T-helper 2 cell (primary cell): ENCODE data around the gene KIF20B.
"Not testable (repeated sequence)": the region's sequence is repeated elsewhere in the genome, so short reads cannot be mapped to it uniquely, and the experiment has no call there.

Source experiments
- DNase-seq, 5 experiments: peaks; one replicate each; pipeline versions ENCODE4 v3.0.0 to v3.0.0-alpha.2; 2012 to 2022

The KIF20B gene

DNA sequence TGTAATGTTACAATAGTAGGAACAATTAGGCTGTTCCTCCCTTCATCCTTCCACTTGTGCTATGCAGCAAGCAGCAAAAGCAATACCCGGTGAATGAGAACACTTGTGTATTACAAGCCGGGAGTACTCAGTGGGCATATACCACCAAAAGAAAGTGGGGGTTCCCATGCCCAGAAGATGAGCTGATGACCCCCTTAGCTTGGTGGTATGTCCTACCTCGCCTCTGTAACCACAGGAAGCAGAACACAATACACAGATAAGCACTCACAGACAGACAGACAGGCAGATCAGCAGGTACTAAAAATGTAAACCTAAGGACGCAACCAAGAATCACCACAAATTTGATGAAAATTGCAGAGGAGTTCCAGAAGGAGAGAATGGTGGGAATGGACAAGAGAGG is 15.5 kb upstream of the KIF20B start:
- peak in 1 of 5 experiments; percentile 12 for DNase-seq

DNA sequence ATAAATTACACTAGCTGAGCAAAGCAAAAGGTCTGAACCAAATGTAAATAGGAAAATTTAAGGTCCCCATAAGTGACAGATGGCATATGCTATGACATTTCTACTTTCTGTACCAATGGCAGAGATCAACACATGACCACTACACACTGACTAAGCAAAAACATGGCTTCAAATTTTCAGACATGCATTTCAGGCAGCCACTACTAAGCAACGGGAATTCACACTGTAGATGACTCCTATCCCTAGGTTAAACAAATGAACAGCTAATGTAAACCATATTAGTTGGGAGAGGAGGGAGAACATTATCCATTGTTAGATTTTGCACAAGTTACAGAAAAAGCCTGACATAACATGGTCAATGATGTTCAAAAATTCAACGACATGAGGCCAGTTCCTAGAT is 11.4 kb upstream of the KIF20B start:
- DNase-seq, result no peak

DNA sequence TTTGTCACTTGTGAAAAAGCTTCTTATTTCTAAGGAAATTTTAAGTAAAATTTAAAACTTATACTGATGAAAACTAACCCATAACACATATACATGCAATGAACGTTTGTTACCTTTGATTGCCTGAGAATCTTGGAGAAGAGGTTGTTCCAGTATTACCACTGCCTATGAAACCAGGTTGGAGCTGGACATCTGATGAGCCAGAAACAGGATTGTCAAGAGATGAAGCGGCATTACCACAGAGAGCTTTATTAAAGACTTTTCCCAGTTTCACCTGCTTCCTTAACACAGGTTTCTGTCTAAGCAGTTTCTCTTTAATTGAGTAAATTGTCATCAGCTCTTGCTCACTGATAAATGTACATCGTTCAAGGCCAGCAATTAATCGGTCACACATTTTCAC is 9.0 kb upstream of the KIF20B start:
- no peak for DNase-seq

DNA sequence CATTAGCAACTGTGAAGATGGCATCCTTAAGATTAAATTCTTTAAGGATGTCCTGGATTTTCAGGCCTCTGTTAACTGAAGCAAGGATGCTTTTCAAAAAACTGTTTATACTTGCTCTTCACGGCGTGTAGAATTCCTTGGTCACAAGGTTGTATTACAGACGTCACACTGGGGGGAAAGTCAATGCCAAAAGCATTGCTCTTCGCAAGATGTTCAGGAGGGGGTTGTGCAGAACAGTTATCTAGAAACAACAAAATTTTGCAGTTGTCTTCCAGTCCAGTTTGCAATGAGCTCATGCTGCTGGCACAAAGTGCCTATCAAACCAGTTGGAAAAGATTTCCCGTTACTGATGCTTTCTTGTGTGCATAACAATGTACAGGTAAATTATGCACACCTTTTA is 8.2 kb upstream of the KIF20B start:
- DNase-seq, result no peak

DNA sequence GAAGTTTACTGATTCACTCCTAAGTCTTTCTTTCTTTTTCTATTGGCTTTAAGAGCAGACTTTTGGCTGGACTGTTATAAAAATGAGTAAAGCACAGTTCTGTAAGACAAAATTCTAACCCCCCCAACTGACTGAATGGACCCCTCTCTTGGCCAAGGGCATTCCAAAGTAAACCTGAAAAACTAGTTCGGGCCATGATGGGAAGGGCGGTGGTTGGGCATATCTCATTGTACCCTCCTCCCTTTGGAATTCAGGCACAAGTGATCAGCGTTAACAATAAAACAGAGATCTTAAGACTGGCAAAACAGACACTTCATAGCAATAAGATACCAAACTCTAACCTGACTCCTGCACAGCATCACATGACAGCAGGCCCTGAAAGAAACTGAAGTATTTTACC is 6.1 kb upstream of the KIF20B start:
- no peak for DNase-seq

DNA sequence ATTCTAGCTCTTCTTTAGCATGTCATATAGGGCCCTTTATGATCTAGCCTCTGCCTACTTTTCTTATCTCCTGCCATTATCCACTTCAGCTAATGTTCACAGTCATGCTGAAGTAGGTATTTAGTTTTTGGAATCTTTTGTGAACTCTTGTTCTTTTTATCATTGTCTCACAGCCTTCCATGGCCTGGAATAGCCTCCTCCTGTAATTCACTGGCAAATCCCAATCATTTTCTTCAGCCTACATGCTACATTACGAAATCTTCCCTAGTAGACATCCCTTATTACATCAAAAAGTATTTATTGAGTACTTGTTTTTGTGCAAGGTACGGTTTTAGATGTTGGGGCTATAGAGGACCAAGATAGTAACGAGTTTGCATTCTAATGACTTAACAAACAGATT is 3.4 kb upstream of the KIF20B start:
- DNase-seq, result no peak

DNA sequence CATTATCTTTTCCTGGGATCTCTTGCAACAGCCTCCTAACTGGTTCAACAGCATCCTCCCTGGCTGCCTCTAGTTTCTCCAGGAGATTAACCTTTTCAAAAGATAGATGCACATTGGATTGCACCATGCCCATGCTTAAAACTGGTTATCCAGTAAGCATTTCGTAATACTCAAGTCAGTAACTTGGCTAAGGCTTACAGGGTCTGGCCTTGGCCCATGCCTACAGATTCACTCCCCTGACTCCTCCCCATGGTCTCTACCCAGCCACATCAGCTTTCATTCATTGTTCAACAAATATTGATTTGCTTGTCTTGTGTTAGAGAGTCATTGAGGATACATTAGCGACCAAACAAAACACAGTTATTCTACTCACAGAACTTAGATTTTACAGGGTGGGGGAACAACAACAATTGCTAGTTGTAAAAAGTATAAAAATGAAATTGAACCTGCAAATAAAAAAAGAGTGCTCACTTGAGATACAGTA is 1.8 kb upstream of the KIF20B start:
- DNase-seq, result no peak

DNA sequence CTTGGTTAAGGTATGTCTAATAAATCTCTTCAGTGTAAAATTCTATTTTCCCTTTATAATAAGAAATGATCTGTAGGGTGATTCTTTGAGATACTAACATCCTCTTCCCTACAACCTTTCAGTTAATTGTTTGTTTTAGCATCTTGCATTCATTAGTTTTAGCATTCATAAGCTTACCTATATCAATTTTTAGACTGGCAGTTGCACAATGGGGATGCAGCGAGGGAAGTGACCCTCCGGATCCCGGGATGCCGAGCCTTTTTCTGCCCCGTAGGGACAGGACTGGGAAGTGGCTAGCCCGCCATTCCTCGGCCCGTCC is 508 bp upstream of the KIF20B start:
- no peak for DNase-seq

DNA sequence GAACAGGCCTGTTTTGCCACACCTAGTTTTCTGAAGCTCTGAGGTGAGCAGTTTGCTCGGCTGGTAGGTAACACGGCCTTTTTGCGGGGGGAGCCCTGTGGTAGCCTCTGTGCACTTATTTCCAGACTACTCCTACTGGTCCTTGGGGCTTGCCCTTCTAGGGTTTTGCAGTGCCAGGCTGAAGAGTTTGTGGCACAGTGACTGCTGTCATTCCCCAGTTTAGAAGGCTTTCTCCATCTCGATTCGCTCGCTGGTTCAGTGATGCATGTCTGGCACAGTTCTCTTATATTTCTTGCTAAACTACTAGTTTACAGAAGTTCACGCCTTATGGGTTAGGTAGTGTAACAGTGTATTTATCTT is 711 bp downstream of the KIF20B start:
- peak in 1 of 5 experiments; percentile 58 for DNase-seq

DNA sequence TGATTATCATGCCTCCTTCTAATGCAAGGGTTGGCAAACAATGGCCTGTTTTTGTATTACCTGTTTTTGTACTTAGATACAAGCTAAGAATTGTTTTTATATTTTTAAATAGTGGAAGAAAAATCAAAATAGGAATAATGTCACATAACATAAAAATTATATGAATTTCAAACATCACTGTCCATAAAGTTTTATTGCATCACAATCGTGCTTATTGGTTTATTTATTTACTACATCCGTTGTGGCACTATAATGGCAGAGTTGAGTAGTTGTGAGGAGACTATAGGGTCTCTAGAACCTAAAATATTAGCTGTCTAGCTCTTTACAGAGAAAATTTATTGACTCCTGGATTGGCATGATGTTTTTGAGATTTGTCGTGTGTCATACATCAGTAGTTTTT is 4.1 kb downstream of the KIF20B start:
- DNase-seq, result no peak

DNA sequence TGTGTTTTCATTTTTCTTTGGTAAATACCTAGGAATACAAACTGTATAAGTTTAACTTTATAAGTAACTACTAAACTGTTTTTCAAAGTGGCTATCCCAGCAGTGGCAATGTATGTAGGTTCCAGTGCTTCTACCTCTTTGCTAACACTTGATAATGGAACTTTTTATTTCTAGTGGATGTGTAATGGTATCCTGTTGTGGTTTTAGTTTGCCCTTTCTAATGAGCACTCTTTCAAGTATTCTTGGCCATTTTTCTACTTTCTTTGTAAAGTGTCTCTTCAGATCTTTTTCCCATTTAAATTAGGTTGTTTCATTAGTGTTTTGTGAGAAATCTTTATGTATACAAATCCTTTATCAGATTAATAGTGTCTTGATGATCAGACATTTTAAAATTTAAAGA is 4.6 kb downstream of the KIF20B start:
- DNase-seq, result peak in 1 of 5 experiments; percentile 13

DNA sequence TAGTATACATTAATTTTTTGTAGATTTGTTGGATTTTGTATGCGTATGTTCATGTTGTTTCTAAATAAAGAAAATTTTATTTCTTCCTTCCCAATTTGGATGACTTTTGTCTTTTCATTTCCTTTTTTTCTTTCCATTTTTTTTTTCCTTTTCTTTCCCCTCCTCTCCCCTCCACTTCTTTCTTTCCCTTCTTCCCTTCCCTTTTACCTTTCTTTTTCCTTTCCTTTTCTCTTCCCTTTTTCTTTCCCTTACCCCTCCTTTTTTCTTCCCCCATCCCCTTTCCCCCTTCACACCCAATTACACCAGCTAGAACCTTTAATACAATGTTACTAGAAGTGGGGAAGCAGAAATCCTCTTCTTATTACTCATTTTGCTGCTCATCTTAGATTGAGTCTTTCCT is 6.0 kb downstream of the KIF20B start:
- no peak for DNase-seq

DNA sequence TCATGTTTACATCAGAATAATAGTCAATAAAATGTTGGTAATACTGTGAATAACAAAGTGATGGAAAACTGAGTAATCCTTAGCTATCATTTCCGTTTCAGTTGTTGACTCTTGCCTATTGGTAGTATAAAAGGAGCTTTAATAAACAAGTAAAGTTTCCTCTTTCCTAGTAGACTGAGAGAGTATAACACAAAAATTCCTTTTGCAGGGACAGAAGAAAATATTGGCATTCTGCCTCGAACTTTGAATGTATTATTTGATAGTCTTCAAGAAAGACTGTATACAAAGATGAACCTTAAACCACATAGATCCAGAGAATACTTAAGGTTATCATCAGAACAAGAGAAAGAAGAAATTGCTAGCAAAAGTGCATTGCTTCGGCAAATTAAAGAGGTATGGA is 9.4 kb downstream of the KIF20B start:
- DNase-seq, result no peak

DNA sequence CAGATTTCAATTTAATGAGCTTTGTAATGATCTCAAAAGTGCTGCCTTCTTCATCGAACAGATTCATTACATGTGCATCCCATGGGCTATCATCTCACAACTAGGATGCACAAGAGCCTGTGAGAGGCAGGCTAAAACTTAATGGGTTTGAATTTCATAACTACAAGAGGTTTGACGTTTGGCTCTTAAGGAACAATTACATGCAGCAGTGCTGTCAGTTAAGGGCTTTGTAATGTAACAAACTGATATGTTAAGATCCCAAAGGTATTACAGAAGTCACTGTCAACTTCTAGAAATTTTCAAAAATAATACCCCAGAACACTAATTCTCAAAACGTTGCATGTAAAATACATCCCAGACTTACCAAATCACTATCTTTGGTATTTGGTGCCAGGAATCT is 33.2 kb downstream of the KIF20B start:
- DNase-seq, result no peak

DNA sequence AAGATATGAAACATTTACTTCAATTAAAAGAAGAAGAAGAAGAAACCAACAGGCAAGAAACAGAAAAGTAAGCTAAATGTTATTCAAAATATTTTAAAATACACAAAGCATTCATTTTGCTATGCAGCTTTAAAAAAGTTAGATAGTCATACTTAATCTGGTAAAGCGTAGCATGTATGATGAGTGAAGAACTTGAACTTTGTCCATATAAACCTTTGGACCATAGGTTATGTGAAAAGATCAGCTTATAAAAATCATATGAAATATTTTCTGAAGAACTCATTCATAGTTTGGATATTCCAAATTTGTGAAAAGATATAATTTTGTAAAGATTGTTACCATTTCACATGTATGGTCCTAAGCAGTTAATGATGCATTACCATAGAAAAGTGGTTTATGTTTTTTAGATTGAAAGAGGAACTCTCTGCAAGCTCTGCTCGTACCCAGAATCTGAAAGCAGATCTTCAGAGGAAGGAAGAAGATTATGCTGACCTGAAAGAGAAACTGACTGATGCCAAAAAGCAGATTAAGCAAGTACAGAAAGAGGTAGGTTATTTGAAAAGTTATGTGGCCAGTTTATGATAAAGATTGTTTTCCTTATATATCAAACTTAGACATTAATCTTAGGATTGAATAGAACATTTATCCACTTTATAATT is 37.3 kb downstream of the KIF20B start:
- DNase-seq, result peak in 1 of 5 experiments; percentile 85

DNA sequence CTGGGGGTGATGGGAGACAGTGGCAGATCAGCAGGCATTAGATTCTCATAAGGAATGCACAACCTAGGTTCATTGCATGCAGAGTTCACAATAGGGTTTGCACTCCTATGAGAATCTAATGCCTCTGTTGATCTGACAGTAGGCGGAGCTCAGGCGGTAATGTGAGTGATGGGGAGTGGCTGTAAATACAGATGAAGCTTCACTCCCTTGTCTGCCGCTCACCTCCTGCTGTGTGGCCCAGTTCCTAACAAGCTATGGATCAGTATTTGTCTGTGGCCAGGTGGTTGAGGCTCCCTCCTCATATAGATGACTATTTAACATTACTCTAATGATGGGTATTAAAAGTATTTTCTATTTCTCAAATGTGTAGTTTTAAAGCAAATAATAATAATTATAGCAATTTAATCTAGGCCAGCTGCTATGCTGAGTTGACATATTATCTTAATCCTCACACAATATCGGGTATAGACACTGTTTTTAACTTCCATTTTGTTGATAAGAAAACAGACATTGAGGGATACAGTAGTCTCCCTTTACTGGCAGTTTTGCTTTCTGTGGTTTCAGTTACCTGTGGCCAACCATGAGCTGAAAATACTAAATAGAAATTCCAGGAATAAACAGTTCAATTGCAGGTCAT is 39.9 kb downstream of the KIF20B start:
- DNase-seq, result peak in 1 of 5 experiments; percentile 25

DNA sequence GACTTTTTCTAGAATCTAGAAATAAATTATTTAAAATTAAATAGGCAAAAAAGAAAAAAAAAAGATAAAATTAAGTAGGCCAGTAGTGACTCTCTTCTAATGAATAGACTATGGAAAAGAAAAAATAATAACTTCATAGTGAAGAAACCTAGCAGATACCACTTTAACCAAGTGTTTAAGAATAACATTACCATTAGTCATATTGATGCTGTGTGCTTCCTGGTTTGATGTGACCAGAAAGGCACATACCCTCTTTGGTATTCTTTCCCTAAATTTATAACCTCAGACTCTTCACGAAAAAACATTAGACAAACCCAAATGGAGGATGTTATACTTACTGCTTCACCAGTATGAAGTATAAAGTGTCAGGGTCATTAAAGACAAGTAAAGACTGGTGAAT is 42.6 kb downstream of the KIF20B start:
- DNase-seq, result peak in 1 of 5 experiments; percentile 9

DNA sequence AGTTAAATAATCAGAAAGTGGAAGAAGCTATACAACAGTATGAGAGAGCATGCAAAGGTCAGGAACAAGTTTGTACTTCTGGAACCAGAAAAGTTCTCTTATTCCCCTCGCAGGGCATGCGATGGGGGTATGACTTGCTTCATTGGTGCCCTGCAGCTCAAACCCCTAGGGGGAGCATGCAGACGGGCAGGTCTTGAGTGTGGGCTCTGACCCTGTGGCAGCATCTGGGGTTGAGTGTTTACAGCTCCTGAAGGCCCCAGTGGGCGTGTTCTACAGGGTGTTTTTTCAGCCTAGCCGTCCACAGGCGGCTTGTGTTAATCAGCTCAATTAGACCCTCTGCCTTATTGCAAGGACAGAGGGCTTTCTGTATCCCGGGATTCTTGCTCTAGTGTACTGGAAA is 44.5 kb downstream of the KIF20B start:
- DNase-seq, result no peak

DNA sequence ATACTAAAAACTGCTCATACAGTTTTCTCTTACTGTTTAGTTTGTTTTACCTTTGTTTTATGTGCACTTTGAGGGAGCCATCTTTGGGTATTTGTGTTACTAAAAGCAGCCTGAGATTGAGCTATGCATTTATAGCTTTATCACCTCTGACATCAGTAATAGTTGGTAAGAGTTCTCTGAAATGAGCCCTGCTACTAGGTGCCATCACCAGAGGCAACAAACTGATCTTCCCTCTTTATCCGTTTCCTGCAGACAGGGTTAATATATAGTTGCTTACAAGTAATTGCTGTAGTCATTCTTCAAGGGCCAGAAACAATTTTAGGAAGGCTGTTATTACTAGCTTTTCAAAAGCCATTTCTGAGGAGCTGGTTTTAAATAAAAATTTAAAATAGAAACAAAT is 49.1 kb downstream of the KIF20B start:
- DNase-seq, result peak in 1 of 5 experiments; percentile 80

DNA sequence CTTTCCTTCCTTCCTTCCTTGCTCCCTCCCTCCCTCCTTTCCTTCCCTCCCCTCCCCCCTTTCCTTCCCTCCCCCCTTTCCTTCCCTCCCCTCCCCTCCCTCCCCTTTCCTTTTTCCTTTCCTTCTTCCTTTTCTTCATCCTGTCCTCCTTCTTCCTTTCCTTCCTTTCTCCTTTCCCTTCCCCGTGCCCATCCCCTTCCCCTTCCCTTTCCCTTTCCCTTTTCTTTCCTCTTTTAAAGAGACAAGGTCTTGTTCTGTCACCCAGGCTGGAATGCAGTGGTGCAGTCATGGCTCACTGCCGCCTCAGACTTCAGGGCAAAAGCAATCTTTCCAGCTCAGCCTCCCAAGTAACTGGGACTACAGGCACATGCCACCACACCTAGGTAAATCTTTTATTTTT is 54.0 kb downstream of the KIF20B start:
- no peak for DNase-seq

DNA sequence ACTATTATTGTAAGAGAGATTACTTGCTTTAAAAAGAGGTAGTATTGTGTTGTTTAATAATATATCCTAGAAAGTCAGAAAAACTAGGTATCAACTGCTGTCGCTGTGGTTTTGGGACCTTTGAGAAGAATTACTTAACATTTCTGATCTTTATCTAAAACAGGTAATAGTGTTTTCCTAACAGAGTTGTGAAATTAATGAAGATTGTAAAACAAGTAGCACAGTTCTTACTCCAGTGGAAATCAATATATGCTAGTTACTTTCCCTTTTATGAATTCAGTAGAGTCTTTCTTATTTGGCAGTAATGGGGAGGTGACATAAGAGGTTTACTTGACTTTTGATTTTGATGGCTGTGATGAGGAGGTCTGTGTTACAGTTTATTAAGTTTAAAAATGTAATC is 58.1 kb downstream of the KIF20B start:
- DNase-seq, result no peak

DNA sequence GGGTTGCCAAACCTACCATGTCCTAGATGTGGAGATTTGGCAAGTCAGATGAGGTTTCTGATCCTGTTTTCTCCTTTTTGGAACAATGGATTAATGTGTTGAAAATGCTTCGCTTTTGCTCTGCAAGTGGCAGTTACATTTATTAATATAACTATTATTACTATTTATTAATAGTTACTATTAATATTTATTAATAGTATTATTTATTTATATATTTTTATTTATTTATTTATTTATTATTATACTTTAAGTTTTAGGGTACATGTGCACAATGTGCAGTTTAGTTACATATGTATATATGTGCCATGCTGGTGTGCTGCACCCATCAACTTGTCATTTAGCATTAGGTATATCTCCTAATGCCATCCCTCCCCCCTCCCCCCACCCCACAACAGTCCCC is 62.3 kb downstream of the KIF20B start:
- DNase-seq, result not testable (repeated sequence)

DNA sequence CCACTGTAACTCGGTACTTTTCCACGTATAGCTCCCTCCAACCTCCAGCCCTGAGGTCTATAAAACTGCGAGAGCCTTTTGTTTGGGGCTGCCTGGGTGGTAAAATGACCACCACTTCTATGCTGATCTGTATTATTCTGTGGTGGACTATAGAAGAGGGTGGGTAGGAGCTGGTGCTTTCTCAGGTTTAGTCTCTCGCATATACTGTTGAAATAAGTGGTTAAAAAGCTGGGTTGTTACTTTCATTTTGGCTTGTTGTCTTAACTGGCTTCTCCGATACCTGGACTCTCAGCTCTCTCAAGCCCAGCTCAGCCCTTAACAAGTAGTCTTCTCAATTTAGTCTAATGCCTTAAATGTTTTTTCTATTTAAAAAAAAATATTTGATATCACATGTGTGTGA is 70.3 kb downstream of the KIF20B start:
- no peak for DNase-seq

DNA sequence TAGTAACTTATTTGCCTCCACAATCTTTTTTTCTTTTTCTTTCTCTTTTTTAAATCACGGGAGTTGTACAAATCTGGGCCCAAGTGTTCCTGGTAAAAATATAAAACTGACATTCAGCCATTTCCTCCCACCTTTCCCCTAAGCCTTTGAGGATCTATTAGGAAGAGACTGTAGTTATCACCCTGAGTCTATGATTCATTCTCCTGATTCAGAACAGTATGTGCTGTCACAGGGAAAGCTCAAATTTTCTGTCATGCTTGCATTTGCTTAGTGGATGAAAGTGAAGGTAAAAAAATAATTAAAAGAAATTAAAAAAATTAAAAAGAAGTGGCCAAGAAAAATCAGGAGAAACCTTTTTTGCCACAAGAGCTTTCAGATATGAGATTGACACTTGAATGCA is 71.7 kb downstream of the KIF20B start:
- DNase-seq, result no peak

DNA sequence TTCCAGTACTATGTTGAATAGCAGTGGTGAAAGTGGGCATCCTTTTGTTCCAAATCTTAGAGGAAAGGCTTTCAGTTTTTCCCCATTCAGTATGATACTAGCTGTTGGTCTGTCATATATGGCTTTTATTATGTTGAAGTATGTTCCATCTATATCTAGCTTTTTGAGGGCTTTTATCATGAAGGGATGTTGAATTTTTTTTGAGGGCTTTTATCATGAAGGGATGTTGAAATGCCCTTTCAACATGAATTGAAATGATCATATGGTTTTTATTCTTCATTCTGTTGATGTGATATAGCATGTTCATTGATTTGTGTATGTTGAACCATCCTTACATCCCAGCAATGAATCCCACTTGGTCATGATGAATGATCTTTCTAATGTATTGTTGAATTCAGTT is 75.3 kb downstream of the KIF20B start:
- DNase-seq, result no peak
